Suppressor macrophage (primary cell): ENCODE data around the gene WNK4.

Source experiments
- DNase-seq, 4 experiments: peaks; one replicate each; pipeline ENCODE4 v3.0.0-alpha.2; 2020 to 2022

Gene WNK4

GRCh38 chr17:42772945-42773289 lies 7.5 kb upstream of the WNK4 start:
- DNase-seq, result no peak

GRCh38 chr17:42773290-42774035 lies 6.9 kb upstream of the WNK4 start, which contains the start of gene VPS25:
Gene VPS25 (plus strand): TSS chr17:42773449. CDS start chr17:42773476, 27 bp downstream.
- DNase-seq, result peak; percentile 83 to 91 (median 90)

GRCh38 chr17:42774066-42774745 lies 6.2 kb upstream of the WNK4 start:
- DNase-seq, result no peak

GRCh38 chr17:42775534-42776098 lies 4.8 kb upstream of the WNK4 start:
- peak; percentile 53 to 79 (median 64) for DNase-seq

GRCh38 chr17:42778570-42778969 lies 1.8 kb upstream of the WNK4 start:
- no peak for DNase-seq

- no peak for DNase-seq
Measured at GRCh38 chr17:42779304-42779935, 990 bp upstream of the WNK4 start.

GRCh38 chr17:42780851-42781638 lies 635 bp downstream of the WNK4 start:
- DNase-seq, result no peak

- DNase-seq, result no peak
Measured at GRCh38 chr17:42781639-42782165, 1.3 kb downstream of the WNK4 start.

- DNase-seq, result no peak
Measured at GRCh38 chr17:42782166-42783061, 2.0 kb downstream of the WNK4 start.

GRCh38 chr17:42783062-42783790 lies 2.8 kb downstream of the WNK4 start:
- DNase-seq, result peak in 1 of 4 experiments; percentile 13

- no peak for DNase-seq
Measured at GRCh38 chr17:42783791-42784138, 3.4 kb downstream of the WNK4 start.

- DNase-seq, result peak; percentile 53 to 76 (median 59)
Measured at GRCh38 chr17:42784409-42784808, 4.0 kb downstream of the WNK4 start.

- peak; percentile 31 to 75 (median 46) for DNase-seq
Measured at GRCh38 chr17:42784811-42785592, 4.6 kb downstream of the WNK4 start.

- DNase-seq, result no peak
Measured at GRCh38 chr17:42787266-42787665, 6.9 kb downstream of the WNK4 start.

- no peak for DNase-seq
Measured at GRCh38 chr17:42791948-42792347, 11.5 kb downstream of the WNK4 start.

GRCh38 chr17:42792545-42792944 lies 12.1 kb downstream of the WNK4 start:
- no peak for DNase-seq

- no peak for DNase-seq
Measured at GRCh38 chr17:42795061-42795460, 14.7 kb downstream of the WNK4 start.

GRCh38 chr17:42795465-42795864 lies 15.1 kb downstream of the WNK4 start:
- DNase-seq, result no peak

- no peak for DNase-seq
Measured at GRCh38 chr17:42796066-42796758, 15.8 kb downstream of the WNK4 start.
